ENCODE measurements around the gene ZSCAN30. TPM values are rescaled to one million over a fixed set of nuclear protein-coding genes. Genes with fewer than 3 reads are reported as not detected.
A peak's percentile ranks its signal among the peaks of the same experiment; 100 is the strongest.

ZSCAN30 gene
- total RNA-seq, 1 donor from 2014 or later = 11.3 TPM

- DNase-seq (ENCODE audit: low read depth) = no peak
- Histone ChIP-seq H3K36me3 (ENCODE audit: control insufficient read depth, insufficient read depth, low read length) (peaks cover 4% of the 10 kb centered on the region), H3K4me3 (ENCODE audit: low read depth, low read length) (peak overlapping the region; percentile 85), H3K27me3 (ENCODE audit: control insufficient read depth, insufficient read depth, low read length) (no peaks in the 10 kb centered on the region)
- no peak for TF ChIP-seq CTCF (IDR thresholded peaks at IDR 0.05; ENCODE audit: insufficient read depth, low read length, poor library complexity, severe bottlenecking)
These were observed 48.6 kb downstream of the ZSCAN30 start for GRCh38 chr18:35241448-35241804.

- Histone ChIP-seq H3K4me3 (ENCODE audit: low read depth, low read length) (peak within 1 kb of the TSS; percentile 85), H3K36me3 (ENCODE audit: control insufficient read depth, insufficient read depth, low read length) (peaks cover 4% of the 10 kb centered on the region), H3K27me3 (ENCODE audit: control insufficient read depth, insufficient read depth, low read length) (no peaks in the 10 kb centered on the region)
- DNase-seq (ENCODE audit: low read depth) = peak; percentile 70
- TF ChIP-seq CTCF (IDR thresholded peaks at IDR 0.05; ENCODE audit: insufficient read depth, low read length, poor library complexity, severe bottlenecking) = no peak
These were observed 49.2 kb downstream of the ZSCAN30 start, which contains the start of gene ZNF397 for GRCh38 chr18:35240664-35241447. TSS of gene ZNF397 (plus strand) at chr18:35241034. CDS start at chr18:35242471, 1,437 bp downstream.

GRCh38 chr18:35239314-35239713, 50.7 kb downstream of the ZSCAN30 start:
- H3K36me3 ChIP-seq (ENCODE audit: control insufficient read depth, insufficient read depth, low read length) = peaks cover 3% of the 10 kb centered on the region
- H3K27me3 ChIP-seq (ENCODE audit: control insufficient read depth, insufficient read depth, low read length) = no peaks in the 10 kb centered on the region
- H3K4me3 ChIP-seq (ENCODE audit: low read depth, low read length) = no peak overlapping the region
- no peak for TF ChIP-seq CTCF (IDR thresholded peaks at IDR 0.05; ENCODE audit: insufficient read depth, low read length, poor library complexity, severe bottlenecking)
- DNase-seq (ENCODE audit: low read depth) = no peak

GRCh38 chr18:35236571-35237363, 53.3 kb downstream of the ZSCAN30 start:
- TF ChIP-seq CTCF (IDR thresholded peaks at IDR 0.05; ENCODE audit: insufficient read depth, low read length, poor library complexity, severe bottlenecking) = no peak
- Histone ChIP-seq H3K27me3 (ENCODE audit: control insufficient read depth, insufficient read depth, low read length) (no peaks in the 10 kb centered on the region), H3K36me3 (ENCODE audit: control insufficient read depth, insufficient read depth, low read length) (no peaks in the 10 kb centered on the region), H3K4me3 (ENCODE audit: low read depth, low read length) (no peak overlapping the region)
- no peak for DNase-seq (ENCODE audit: low read depth)

GRCh38 chr18:35231052-35231451, 59.0 kb downstream of the ZSCAN30 start:
- peak overlapping the region; percentile 7 for H3K4me3 ChIP-seq (ENCODE audit: low read depth, low read length)
- no peaks in the 10 kb centered on the region for H3K36me3 ChIP-seq (ENCODE audit: control insufficient read depth, insufficient read depth, low read length)
- H3K27me3 ChIP-seq (ENCODE audit: control insufficient read depth, insufficient read depth, low read length) = no peaks in the 10 kb centered on the region
- TF ChIP-seq CTCF (IDR thresholded peaks at IDR 0.05; ENCODE audit: insufficient read depth, low read length, poor library complexity, severe bottlenecking) = peak; percentile 86
- peak; percentile 31 for DNase-seq (ENCODE audit: low read depth)
